ENCODE results near the gene INCA1. TPM values are rescaled to one million over a fixed set of nuclear protein-coding genes. Genes with fewer than 3 reads are reported as not detected.
A peak's percentile ranks its signal among the peaks of the same experiment; 100 is the strongest.

INCA1 gene
- total and polyA plus RNA-seq, 2 of the 13 experiments (the other 11 are each of a cell fraction or from before 2014, with no cell fraction given), result 0.93 to 2.6 TPM

- TF ChIP-seq ARID4A (CRISPR knock-in tag; IDR thresholded peaks at IDR 0.05; ENCODE audit: borderline replicate concordance) (no peak; the same call in 1 of the 2 replicates), ARHGAP35 (CRISPR knock-in tag; IDR thresholded peaks at IDR 0.05; ENCODE audit: borderline replicate concordance) (no peak), ZNF564 (CRISPR knock-in tag; IDR thresholded peaks at IDR 0.05) (no peak; the same call in 1 of the 2 replicates), HNF4G (IDR thresholded peaks at IDR 0.05; ENCODE audit: borderline replicate concordance, low read depth, low read length) (no peak), HNF4G (CRISPR knock-in tag; IDR thresholded peaks at IDR 0.05; ENCODE audit: borderline replicate concordance, low read depth) (no peak), ZNF367 (CRISPR knock-in tag; IDR thresholded peaks at IDR 0.05; ENCODE audit: borderline replicate concordance) (no peak), BATF2 (CRISPR knock-in tag; IDR thresholded peaks at IDR 0.05) (no peak), CHD2 (IDR thresholded peaks at IDR 0.05; ENCODE audit: low read depth, low read length) (no peak), IRX3 (CRISPR knock-in tag; IDR thresholded peaks at IDR 0.05; ENCODE audit: borderline replicate concordance, low read depth) (no peak), ATF5 (CRISPR knock-in tag; IDR thresholded peaks at IDR 0.05; ENCODE audit: low read depth) (no peak), LCORL (IDR thresholded peaks at IDR 0.05) (no peak), LCORL (CRISPR knock-in tag; IDR thresholded peaks at IDR 0.05) (peak; percentile 31; the same call in 1 of the 2 replicates), ZNF256 (CRISPR knock-in tag; conservative IDR thresholded peaks at IDR 0.05) (no peak), ZNF776 (CRISPR knock-in tag; IDR thresholded peaks at IDR 0.05) (no peak), HIVEP1 (CRISPR knock-in tag; IDR thresholded peaks at IDR 0.05) (no peak), ZNF547 (CRISPR knock-in tag; IDR thresholded peaks at IDR 0.05) (peak; percentile 68; the same call in 1 of the 2 replicates), ZNF766 (CRISPR knock-in tag; IDR thresholded peaks at IDR 0.05; ENCODE audit: borderline replicate concordance) (no peak), KLF11 (CRISPR knock-in tag; IDR thresholded peaks at IDR 0.05) (no peak), RBM39 (IDR thresholded peaks at IDR 0.05; ENCODE audit: low read depth, low read length, poor library complexity, severe bottlenecking) (peak; percentile 70), PRMT3 (CRISPR knock-in tag; IDR thresholded peaks at IDR 0.05; ENCODE audit: borderline replicate concordance, low read depth) (no peak), ZBTB33 (CRISPR knock-in tag; IDR thresholded peaks at IDR 0.05) (no peak), MXD1 (CRISPR knock-in tag; IDR thresholded peaks at IDR 0.05) (peak; percentile 72; the same call in 1 of the 2 replicates)
These were observed 49.7 kb downstream of the INCA1 start (continued) for GRCh38 chr17:4947411-4948165.

All from HepG2 (cell line).